NCI-H82 treated with DMSO at 0.1 percent for 48 hours (cell line): ENCODE measurements around the gene HECTD4.
"Not testable (repeated sequence)": the region's sequence is repeated elsewhere in the genome, so short reads cannot be mapped to it uniquely, and the experiment has no call there.

Experiments used
- DNase-seq: peaks from one replicate; lab custom pipeline; 2025; ENCODE audit not compliant: unreplicated experiment; lab: John Stamatoyannopoulos, UW

The HECTD4 gene

GRCh38 chr12:112166051-112167015 is 215.9 kb downstream of the HECTD4 start:
- no peak for DNase-seq

- no peak for DNase-seq
Measured at GRCh38 chr12:112165624-112166023, 216.6 kb downstream of the HECTD4 start.

- DNase-seq = no peak
Measured at GRCh38 chr12:112164011-112164660, 218.1 kb downstream of the HECTD4 start.

- no peak for DNase-seq
Measured at GRCh38 chr12:112163471-112163991, 218.7 kb downstream of the HECTD4 start.

GRCh38 chr12:112163056-112163455 is 219.2 kb downstream of the HECTD4 start:
- DNase-seq = no peak

GRCh38 chr12:112162241-112162790 is 219.9 kb downstream of the HECTD4 start:
- no peak for DNase-seq

- DNase-seq = no peak
Measured at GRCh38 chr12:112161711-112162110, 220.5 kb downstream of the HECTD4 start.

- no peak for DNase-seq
Measured at GRCh38 chr12:112160611-112161010, 221.6 kb downstream of the HECTD4 start.

GRCh38 chr12:112159146-112159541 is 223.1 kb downstream of the HECTD4 start:
- no peak for DNase-seq

GRCh38 chr12:112158461-112159145 is 223.6 kb downstream of the HECTD4 start:
- DNase-seq = not testable (repeated sequence)

- DNase-seq = no peak
Measured at GRCh38 chr12:112153893-112154219, 228.4 kb downstream of the HECTD4 start.

- DNase-seq = no peak
Measured at GRCh38 chr12:112153181-112153892, 228.9 kb downstream of the HECTD4 start.

GRCh38 chr12:112151766-112152541 is 230.3 kb downstream of the HECTD4 start:
- DNase-seq = no peak

GRCh38 chr12:112149596-112149995 is 232.6 kb downstream of the HECTD4 start:
- DNase-seq = no peak

- DNase-seq = no peak
Measured at GRCh38 chr12:112148031-112148513, 234.2 kb downstream of the HECTD4 start.

GRCh38 chr12:112146123-112146522 is 236.1 kb downstream of the HECTD4 start:
- DNase-seq = no peak

GRCh38 chr12:112140728-112141127 is 241.5 kb downstream of the HECTD4 start:
- DNase-seq = no peak

- no peak for DNase-seq
Measured at GRCh38 chr12:112134731-112135130, 247.5 kb downstream of the HECTD4 start.

GRCh38 chr12:112133418-112133817 is 248.8 kb downstream of the HECTD4 start:
- DNase-seq = no peak

GRCh38 chr12:112131686-112132085 is 250.5 kb downstream of the HECTD4 start:
- no peak for DNase-seq
